ENCODE data around the gene PRIM2.
"Not testable (repeated sequence)": the region's sequence is repeated elsewhere in the genome, so short reads cannot be mapped to it uniquely, and the experiment has no call there.

- TF ChIP-seq, protein P1, sequence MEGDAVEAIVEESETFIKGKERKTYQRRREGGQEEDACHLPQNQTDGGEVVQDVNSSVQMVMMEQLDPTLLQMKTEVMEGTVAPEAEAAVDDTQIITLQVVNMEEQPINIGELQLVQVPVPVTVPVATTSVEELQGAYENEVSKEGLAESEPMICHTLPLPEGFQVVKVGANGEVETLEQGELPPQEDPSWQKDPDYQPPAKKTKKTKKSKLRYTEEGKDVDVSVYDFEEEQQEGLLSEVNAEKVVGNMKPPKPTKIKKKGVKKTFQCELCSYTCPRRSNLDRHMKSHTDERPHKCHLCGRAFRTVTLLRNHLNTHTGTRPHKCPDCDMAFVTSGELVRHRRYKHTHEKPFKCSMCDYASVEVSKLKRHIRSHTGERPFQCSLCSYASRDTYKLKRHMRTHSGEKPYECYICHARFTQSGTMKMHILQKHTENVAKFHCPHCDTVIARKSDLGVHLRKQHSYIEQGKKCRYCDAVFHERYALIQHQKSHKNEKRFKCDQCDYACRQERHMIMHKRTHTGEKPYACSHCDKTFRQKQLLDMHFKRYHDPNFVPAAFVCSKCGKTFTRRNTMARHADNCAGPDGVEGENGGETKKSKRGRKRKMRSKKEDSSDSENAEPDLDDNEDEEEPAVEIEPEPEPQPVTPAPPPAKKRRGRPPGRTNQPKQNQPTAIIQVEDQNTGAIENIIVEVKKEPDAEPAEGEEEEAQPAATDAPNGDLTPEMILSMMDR (IDR thresholded peaks at IDR 0.05): not testable (repeated sequence)
- TF ChIP-seq POLR2A (IDR thresholded peaks at IDR 0.05): not testable (repeated sequence)
Observed at GRCh38 chr6:57465968-57466367, 148.5 kb downstream of the PRIM2 start.

All from thyroid gland (tissue), 4 donors.